Suprapubic skin (tissue), 4 donors: ENCODE results near the gene ACTL6A. TPM values are rescaled to one million over a fixed set of nuclear protein-coding genes. Genes with fewer than 3 reads are reported as not detected.

Experiments used
- DNase-seq, 2 donors: peaks; one replicate each; pipeline ENCODE4 v3.0.0-alpha.2; 2019; ENCODE audit warnings: low spot score in 2 of 2
- H3K27ac ChIP-seq: fragments of 200-600 bp; sonication (generic); one replicate; pipeline ENCODE4 v1.5.1; 2019
- H3K27me3 ChIP-seq: fragments of 200-600 bp; sonication (generic); one replicate; pipeline ENCODE4 v1.5.1; 2019
- H3K36me3 ChIP-seq: fragments of 200-600 bp; sonication (generic); one replicate; pipeline ENCODE4 v1.5.1; 2019
- H3K4me1 ChIP-seq: fragments of 200-600 bp; sonication (generic); one replicate; pipeline ENCODE4 v1.5.1; 2019
- H3K4me3 ChIP-seq: fragments of 200-600 bp; sonication (generic); one replicate; pipeline ENCODE4 v1.5.1; 2019; ENCODE audit warnings: mild to moderate bottlenecking
- H3K9me3 ChIP-seq: fragments of 200-600 bp; sonication (generic); one replicate; pipeline ENCODE4 v1.5.1; 2019
- EP300 ChIP-seq: sonication (generic); formaldehyde crosslinking; IDR thresholded peaks from one replicate; pipeline ENCODE4 v1.6.1; 2017; ENCODE audit warnings: antibody characterized with exemption
- POLR2A ChIP-seq, 2 donors: fragments of 450-650 bp; IDR thresholded peaks; one replicate each; pipeline ENCODE4 v1.6.1; 2017; ENCODE audit warnings: antibody characterized with exemption in 2 of 2, mild to moderate bottlenecking in 2 of 2, moderate library complexity in 2 of 2
- POLR2AphosphoS5 ChIP-seq, 3 donors: sonication (generic); formaldehyde crosslinking; IDR thresholded peaks; one replicate each; pipeline ENCODE4 v1.6.1; 2017; ENCODE audit warnings: antibody characterized with exemption in 3 of 3
- WGBS: methylation state at CpG from one replicate; pipeline ENCODE4 v1.1.5; 2018; 5-methylcytosine and 5-hydroxymethylcytosine counted together
- total RNA-seq, 4 donors: library from RNA; depleted of rRNA; stranded (reverse); fragments of >200 nt; gene quantifications; one replicate each; pipeline ENCODE4 v1.1.0, GENCODE V29; 2016
- TF ChIP-seq, protein P1 (sequence below), 2 donors: fragments of 200-600 bp in 1 of 2; fragments of 450-650 bp in 1 of 2; sonication (generic) in 1 of 2; IDR thresholded peaks; one replicate each; pipeline ENCODE4 v1.5.1; 2016 to 2019; ENCODE audit warnings: antibody characterized with exemption in 2 of 2, mild to moderate bottlenecking in 1 of 2, moderate library complexity in 1 of 2

ACTL6A gene
- total RNA-seq, 4 donors from 2014 or later, result 46.3 to 74.8 (median 69.5) TPM

DNA sequence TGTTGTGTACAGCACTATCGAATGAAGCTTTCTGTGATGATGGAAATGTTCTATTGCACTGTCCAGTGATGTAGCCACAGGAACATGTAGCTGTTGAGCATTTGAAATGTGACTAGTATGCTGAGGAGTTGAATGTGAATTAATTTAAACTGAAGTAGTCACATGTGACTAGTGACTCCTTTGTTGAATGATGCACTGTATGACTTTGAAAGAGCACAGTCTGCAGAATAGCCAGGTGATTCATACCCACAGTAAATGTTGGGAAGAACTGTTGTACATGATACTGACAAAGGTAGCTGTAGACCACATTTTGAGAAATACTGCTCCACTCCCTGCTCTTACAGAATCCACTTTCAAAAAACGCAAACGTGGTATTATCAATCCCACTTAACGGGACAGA, 34.0 kb upstream of the ACTL6A start:
- TF ChIP-seq POLR2A (IDR thresholded peaks at IDR 0.05), result no peak
- TF ChIP-seq, protein P1, sequence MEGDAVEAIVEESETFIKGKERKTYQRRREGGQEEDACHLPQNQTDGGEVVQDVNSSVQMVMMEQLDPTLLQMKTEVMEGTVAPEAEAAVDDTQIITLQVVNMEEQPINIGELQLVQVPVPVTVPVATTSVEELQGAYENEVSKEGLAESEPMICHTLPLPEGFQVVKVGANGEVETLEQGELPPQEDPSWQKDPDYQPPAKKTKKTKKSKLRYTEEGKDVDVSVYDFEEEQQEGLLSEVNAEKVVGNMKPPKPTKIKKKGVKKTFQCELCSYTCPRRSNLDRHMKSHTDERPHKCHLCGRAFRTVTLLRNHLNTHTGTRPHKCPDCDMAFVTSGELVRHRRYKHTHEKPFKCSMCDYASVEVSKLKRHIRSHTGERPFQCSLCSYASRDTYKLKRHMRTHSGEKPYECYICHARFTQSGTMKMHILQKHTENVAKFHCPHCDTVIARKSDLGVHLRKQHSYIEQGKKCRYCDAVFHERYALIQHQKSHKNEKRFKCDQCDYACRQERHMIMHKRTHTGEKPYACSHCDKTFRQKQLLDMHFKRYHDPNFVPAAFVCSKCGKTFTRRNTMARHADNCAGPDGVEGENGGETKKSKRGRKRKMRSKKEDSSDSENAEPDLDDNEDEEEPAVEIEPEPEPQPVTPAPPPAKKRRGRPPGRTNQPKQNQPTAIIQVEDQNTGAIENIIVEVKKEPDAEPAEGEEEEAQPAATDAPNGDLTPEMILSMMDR (IDR thresholded peaks at IDR 0.05), result no peak
- no peak for TF ChIP-seq EP300
- TF ChIP-seq POLR2AphosphoS5 (IDR thresholded peaks at IDR 0.05), result no peak
- Histone ChIP-seq H3K27me3 (no peaks in the 10 kb centered on the region), H3K36me3 (no peaks in the 10 kb centered on the region), H3K27ac (no peak overlapping the region), H3K9me3 (no peaks in the 10 kb centered on the region), H3K4me3 (no peak overlapping the region), H3K4me1 (peaks cover 15% of the 10 kb centered on the region)
- no peak for DNase-seq
- 82% methylated on average over 4 of the region's 4 CpGs for whole genome bisulfite sequencing

DNA sequence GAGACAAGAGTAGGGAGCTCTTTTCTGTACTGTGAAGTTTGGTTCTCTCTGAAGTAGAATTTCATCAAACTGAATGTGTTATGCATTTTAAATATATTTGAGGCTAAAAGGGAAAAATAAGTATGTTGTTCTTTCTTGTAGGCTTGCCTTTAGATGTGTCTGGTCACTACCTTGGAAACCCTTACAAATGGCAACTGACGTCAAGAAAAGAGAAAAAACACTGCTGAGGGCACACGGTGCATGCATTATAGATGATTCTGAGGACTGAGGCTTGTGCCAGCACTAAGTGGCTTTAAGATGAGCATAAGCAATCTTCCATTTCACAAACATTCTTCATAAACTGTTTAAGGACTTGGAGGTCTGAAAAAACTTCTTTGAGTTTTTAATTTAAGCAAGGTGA, 31.1 kb upstream of the ACTL6A start:
- DNase-seq, result no peak
- no peak overlapping the region for H3K27ac ChIP-seq
- H3K4me3 ChIP-seq, result no peak overlapping the region
- H3K27me3 ChIP-seq, result no peaks in the 10 kb centered on the region
- no peaks in the 10 kb centered on the region for H3K36me3 ChIP-seq
- no peaks in the 10 kb centered on the region for H3K9me3 ChIP-seq
- H3K4me1 ChIP-seq, result peaks cover 10% of the 10 kb centered on the region
- TF ChIP-seq, protein P1 (IDR thresholded peaks at IDR 0.05), result no peak
- TF ChIP-seq POLR2A (IDR thresholded peaks at IDR 0.05) (no peak), EP300 (no peak), POLR2AphosphoS5 (IDR thresholded peaks at IDR 0.05) (no peak)
- WGBS, result 61% methylated on average over 2 of the region's 2 CpGs

DNA sequence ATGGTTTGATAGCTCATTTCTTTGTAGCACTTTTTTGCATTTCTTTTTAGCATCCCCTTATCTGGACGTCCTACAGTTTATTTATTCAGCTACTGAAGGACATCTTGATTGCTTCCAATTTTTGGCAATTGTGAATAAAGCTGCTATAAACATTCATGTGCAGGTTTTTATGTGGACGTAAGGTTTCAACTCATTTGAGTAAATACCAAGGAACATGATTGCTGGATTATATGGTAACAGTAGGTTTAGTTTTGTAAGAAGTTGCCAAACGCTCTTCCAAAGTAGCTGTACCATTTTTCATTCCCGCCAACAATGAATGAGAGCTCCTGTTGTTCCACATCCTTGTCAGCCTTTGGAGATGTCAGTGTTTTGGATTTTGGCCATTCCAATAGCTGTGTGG, 29.5 kb upstream of the ACTL6A start:
- no peaks in the 10 kb centered on the region for H3K4me1 ChIP-seq
- no peaks in the 10 kb centered on the region for H3K36me3 ChIP-seq
- H3K9me3 ChIP-seq, result no peaks in the 10 kb centered on the region
- DNase-seq, result no peak
- H3K27ac ChIP-seq, result no peak overlapping the region
- no peaks in the 10 kb centered on the region for H3K27me3 ChIP-seq
- H3K4me3 ChIP-seq, result no peak overlapping the region
- TF ChIP-seq, protein P1 (IDR thresholded peaks at IDR 0.05), result no peak
- no peak for TF ChIP-seq POLR2A (IDR thresholded peaks at IDR 0.05)
- no peak for TF ChIP-seq EP300
- TF ChIP-seq POLR2AphosphoS5 (IDR thresholded peaks at IDR 0.05), result no peak
- 88% methylated on average over 4 of the region's 4 CpGs for WGBS

DNA sequence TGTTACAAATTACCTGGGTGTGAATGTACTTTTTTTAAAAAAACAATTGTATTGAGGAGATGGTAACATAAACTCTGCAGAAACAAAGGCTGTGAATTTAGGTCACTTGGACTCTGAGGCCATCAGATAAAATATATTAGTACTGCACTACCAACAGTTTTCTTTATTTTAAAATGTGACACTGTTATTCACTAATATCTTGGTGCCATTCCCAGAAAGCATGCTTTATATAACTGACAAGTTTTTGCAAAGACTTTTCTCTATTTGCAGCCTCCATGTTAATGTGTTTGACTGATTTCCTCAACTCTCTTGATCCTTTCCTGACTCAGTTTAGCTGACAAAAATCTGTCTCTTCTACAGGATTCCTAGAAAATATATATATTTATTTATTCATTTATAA, 26.5 kb upstream of the ACTL6A start:
- Histone ChIP-seq H3K27ac (no peak overlapping the region), H3K9me3 (no peaks in the 10 kb centered on the region), H3K27me3 (no peaks in the 10 kb centered on the region), H3K4me3 (no peak overlapping the region), H3K36me3 (no peaks in the 10 kb centered on the region), H3K4me1 (no peaks in the 10 kb centered on the region)
- TF ChIP-seq POLR2AphosphoS5 (IDR thresholded peaks at IDR 0.05) (no peak), POLR2A (IDR thresholded peaks at IDR 0.05) (no peak), EP300 (no peak)
- TF ChIP-seq, protein P1 (IDR thresholded peaks at IDR 0.05), result no peak
- no peak for DNase-seq

DNA sequence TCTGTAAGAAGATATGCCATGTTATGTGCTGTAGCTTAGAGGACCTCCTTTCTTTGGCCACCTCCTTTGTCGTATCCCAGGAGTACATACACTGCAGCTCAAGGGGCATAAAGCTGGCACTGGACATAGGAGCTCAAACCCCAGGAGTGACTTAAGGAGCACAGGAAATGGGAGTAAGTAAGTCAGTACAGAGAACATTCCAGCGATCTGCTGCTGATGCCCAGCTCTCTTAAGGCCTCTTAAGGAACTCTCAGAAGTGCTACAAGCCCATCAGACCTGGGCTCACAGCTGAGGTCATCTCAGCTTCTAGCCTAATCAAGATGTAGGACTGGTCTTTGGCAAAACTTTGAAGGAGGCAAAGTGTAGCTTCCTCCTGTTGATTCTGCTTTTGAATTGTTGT, 21.6 kb upstream of the ACTL6A start:
- Histone ChIP-seq H3K36me3 (no peaks in the 10 kb centered on the region), H3K27me3 (no peaks in the 10 kb centered on the region), H3K4me1 (no peaks in the 10 kb centered on the region), H3K4me3 (no peak overlapping the region), H3K9me3 (no peaks in the 10 kb centered on the region), H3K27ac (no peak overlapping the region)
- WGBS, result 86% methylated on average over 2 of the region's 2 CpGs
- TF ChIP-seq, protein P1 (IDR thresholded peaks at IDR 0.05), result no peak
- TF ChIP-seq POLR2A (IDR thresholded peaks at IDR 0.05) (no peak), POLR2AphosphoS5 (IDR thresholded peaks at IDR 0.05) (no peak)
- no peak for DNase-seq
